ENCODE results near the gene PKD1L1.

PKD1L1 gene

GRCh38 chr7:47946581-47947354, 1.5 kb downstream of the PKD1L1 start:
- ATAC-seq = no peak

More at GRCh38 chr7:47946581-47947354, 1.5 kb downstream of the PKD1L1 start:
- TF ChIP-seq PPARA (CRISPR knock-in tag; IDR thresholded peaks at IDR 0.05; ENCODE audit: borderline replicate concordance) (no peak), RARB (CRISPR knock-in tag; IDR thresholded peaks at IDR 0.05) (no peak), TOX (CRISPR knock-in tag; IDR thresholded peaks at IDR 0.05; ENCODE audit: borderline replicate concordance) (no peak), ARNTL (CRISPR knock-in tag; IDR thresholded peaks at IDR 0.05; ENCODE audit: borderline replicate concordance, low read depth) (no peak), PATZ1 (CRISPR knock-in tag; IDR thresholded peaks at IDR 0.05; ENCODE audit: borderline replicate concordance) (no peak), ZC3H10 (CRISPR knock-in tag; IDR thresholded peaks at IDR 0.05) (no peak), CSRNP3 (CRISPR knock-in tag; IDR thresholded peaks at IDR 0.05) (no peak), TSHZ2 (CRISPR knock-in tag; IDR thresholded peaks at IDR 0.05) (no peak), POU6F1 (CRISPR knock-in tag; IDR thresholded peaks at IDR 0.05; ENCODE audit: borderline replicate concordance, low read depth) (no peak), ZFP30 (CRISPR knock-in tag; IDR thresholded peaks at IDR 0.05) (no peak), BACH2 (CRISPR knock-in tag; IDR thresholded peaks at IDR 0.05; ENCODE audit: borderline replicate concordance) (no peak), CSDC2 (CRISPR knock-in tag; IDR thresholded peaks at IDR 0.05) (no peak), ZNF565 (CRISPR knock-in tag; conservative IDR thresholded peaks at IDR 0.05; ENCODE audit: low read depth) (no peak), GLIS3 (CRISPR knock-in tag; IDR thresholded peaks at IDR 0.05) (no peak), ZNF8 (CRISPR knock-in tag; IDR thresholded peaks at IDR 0.05) (no peak), ZFP3 (CRISPR knock-in tag; IDR thresholded peaks at IDR 0.05) (no peak), CREB5 (CRISPR knock-in tag; IDR thresholded peaks at IDR 0.05; ENCODE audit: low read depth) (no peak), ISL1 (CRISPR knock-in tag; IDR thresholded peaks at IDR 0.05) (no peak)
